22Rv1 (cell line): ENCODE data around the gene MSI2.

Experiments
- H3K27ac ChIP-seq: fragments of 450-650 bp; 2 replicates; pipeline ENCODE4 v1.5.1; 2017
- CTCF ChIP-seq: fragments of 450-650 bp; IDR thresholded peaks from 2 replicates; pipeline ENCODE4 v1.5.1; 2017; ENCODE audit warnings: mild to moderate bottlenecking
- ZFX ChIP-seq: fragments of 450-650 bp; IDR thresholded peaks from 2 replicates; pipeline ENCODE4 v1.6.1; 2017; ENCODE audit warnings: antibody characterized with exemption, borderline replicate concordance

MSI2 gene

GRCh38 chr17:57341611-57342540 is 85.6 kb downstream of the MSI2 start:
- TF ChIP-seq ZFX: no peak
- TF ChIP-seq CTCF: no peak
- H3K27ac ChIP-seq: no peak overlapping the region

GRCh38 chr17:57342963-57343589 is 86.8 kb downstream of the MSI2 start:
- no peak overlapping the region for H3K27ac ChIP-seq
- TF ChIP-seq ZFX: no peak
- no peak for TF ChIP-seq CTCF

- TF ChIP-seq ZFX: no peak
- no peak for TF ChIP-seq CTCF
- H3K27ac ChIP-seq: no peak overlapping the region
Observed at GRCh38 chr17:57343717-57344116, 87.4 kb downstream of the MSI2 start.

GRCh38 chr17:57344261-57344660 is 87.9 kb downstream of the MSI2 start:
- H3K27ac ChIP-seq: no peak overlapping the region
- TF ChIP-seq CTCF (no peak), ZFX (no peak)

- H3K27ac ChIP-seq: no peak overlapping the region
- TF ChIP-seq CTCF (no peak), ZFX (no peak)
Observed at GRCh38 chr17:57349541-57350247, 93.4 kb downstream of the MSI2 start.

- TF ChIP-seq CTCF (no peak), ZFX (no peak)
- H3K27ac ChIP-seq: no peak overlapping the region
Observed at GRCh38 chr17:57350266-57350665, 93.9 kb downstream of the MSI2 start.

- TF ChIP-seq CTCF (no peak), ZFX (no peak)
- no peak overlapping the region for H3K27ac ChIP-seq
Observed at GRCh38 chr17:57352665-57353175, 96.4 kb downstream of the MSI2 start.
